K562 (cell line): ENCODE data around the gene POU3F3. TPM values are rescaled to one million over a fixed set of nuclear protein-coding genes. Genes with fewer than 3 reads are reported as not detected.

Experiments
- ATAC-seq: fragments of 200-7000 bp; cut with Tn5 transposase; 3 replicates; pipeline ENCODE4 v1.9.1; 2020; ENCODE audit warnings: moderate library complexity
- BruUV-seq: library from RNA; stranded (reverse); fragments of 400-500 nt; replicated peaks from 2 replicates; lab custom pipeline; 2021; lab: Mats Ljungman, UMichigan
- CTCF ChIA-PET: fragments of 300-600 bp; formaldehyde crosslinking; extraction: SDS; loops from one replicate; lab custom pipeline; 2021; ENCODE audit warnings: low intra/inter-chr PET ratio; lab: Yijun Ruan, JAX
- POLR2A ChIA-PET: fragments of 300-600, 350-650 bp; sonication (Branson Sonifier 250); formaldehyde crosslinking; extraction: SDS; loops from one replicate; lab custom pipeline; 2021; ENCODE audit warnings: antibody characterized with exemption, inconsistent platforms; lab: Yijun Ruan, JAX
- DNase-seq, 4 experiments: peaks; one replicate each; pipeline versions ENCODE4 v3.0.0 to v3.0.0-alpha.2; 2011 to 2018; ENCODE audit warnings: low spot score in 3 of 4, mixed read lengths in 3 of 4; ENCODE audit errors: extremely low read depth in 1 of 4
- FAIRE-seq: peaks from 2 replicates; lab custom pipeline; 2011; peaks lifted over from hg19 to GRCh38; lab: Jason Lieb, UNC
- H2AFZ ChIP-seq: 2 replicates; pipeline ENCODE4 v1.6.0; 2011; ENCODE audit warnings: low read depth, low read length, control low read depth, inconsistent platforms
- H3K27ac ChIP-seq: fragments of 200-600 bp; 3 replicates; pipeline ENCODE4 v1.8.0; 2011; ENCODE audit warnings: low read depth, mild to moderate bottlenecking, control low read depth, inconsistent platforms, low read length, moderate library complexity, mixed read lengths; ENCODE audit errors: extremely low read depth
- H3K27me3 ChIP-seq, 2 experiments: fragments of 300-600 bp in 1 of 2; 2 replicates in 1 of 2; 3 replicates in 1 of 2; pipeline versions ENCODE4 v1.6.0 to v1.8.0; 2011; ENCODE audit warnings: inconsistent platforms in 2 of 2, low read length in 2 of 2, mild to moderate bottlenecking in 1 of 2, mixed read lengths in 1 of 2, moderate library complexity in 1 of 2; ENCODE audit not compliant: control insufficient read depth in 2 of 2, insufficient read depth in 2 of 2
- H3K36me3 ChIP-seq: fragments of 300-600 bp; 3 replicates; pipeline ENCODE4 v1.8.0; 2011; ENCODE audit warnings: mild to moderate bottlenecking, low read length, inconsistent platforms; ENCODE audit not compliant: control insufficient read depth, insufficient read depth
- H3K4me1 ChIP-seq, 2 experiments: fragments of 200-600 bp in 1 of 2; replicated peaks in 1 of 2; 2 replicates in 1 of 2; 3 replicates in 1 of 2; pipeline versions ENCODE4 v1.5.1 to v1.8.0; 2011; ENCODE audit warnings: inconsistent platforms in 2 of 2, low read length in 2 of 2, mild to moderate bottlenecking in 1 of 2, mixed read lengths in 1 of 2, moderate library complexity in 1 of 2; ENCODE audit not compliant: control insufficient read depth in 2 of 2, insufficient read depth in 2 of 2
- H3K4me2 ChIP-seq: 2 replicates; pipeline ENCODE4 v1.6.1; 2011; ENCODE audit warnings: low read length, control low read depth, inconsistent platforms, mixed read lengths; ENCODE audit not compliant: insufficient read depth
- H3K4me3 ChIP-seq: fragments of 200-600 bp; sonication (generic), shearing (Covaris generic); 2 replicates; pipeline ENCODE4 v1.5.1; 2016; ENCODE audit warnings: control low read depth, inconsistent platforms
- H3K79me2 ChIP-seq: fragments of 200-600 bp; 3 replicates; pipeline ENCODE4 v1.8.0; 2011; ENCODE audit warnings: low read length, inconsistent platforms; ENCODE audit not compliant: control insufficient read depth, insufficient read depth
- H3K9ac ChIP-seq, 2 experiments: 2 replicates each; pipeline versions ENCODE4 v1.6.0 to v1.6.1; 2011; ENCODE audit warnings: low read depth in 2 of 2, low read length in 2 of 2, control low read depth in 1 of 2, inconsistent platforms in 1 of 2, mild to moderate bottlenecking in 1 of 2, mixed read lengths in 1 of 2; ENCODE audit not compliant: insufficient read depth in 1 of 2
- H3K9me1 ChIP-seq: one replicate; pipeline ENCODE4 v1.6.0; 2011; ENCODE audit warnings: inconsistent platforms, mild to moderate bottlenecking, low read length, moderate library complexity; ENCODE audit not compliant: control insufficient read depth, insufficient read depth
- H3K9me3 ChIP-seq: replicated peaks from 2 replicates; pipeline ENCODE4 v1.5.1; 2011; ENCODE audit warnings: low read depth, low read length, inconsistent platforms; ENCODE audit not compliant: control insufficient read depth, insufficient read depth
- H4K20me1 ChIP-seq: replicated peaks from 2 replicates; pipeline ENCODE4 v1.6.1; 2011; ENCODE audit warnings: low read length, inconsistent platforms, mixed read lengths; ENCODE audit not compliant: control insufficient read depth, insufficient read depth
- ARNT ChIP-seq, 2 experiments: fragments of 450-650 bp; IDR thresholded peaks; 2 replicates each; pipeline ENCODE4 v1.6.1; 2016; ENCODE audit warnings: mild to moderate bottlenecking in 1 of 2
- BDP1 ChIP-seq: IDR thresholded peaks from 3 replicates; pipeline ENCODE4 v1.6.1; 2011; ENCODE audit not compliant: insufficient read length, insufficient read depth
- BHLHE40 ChIP-seq: IDR thresholded peaks from 2 replicates; pipeline ENCODE4 v1.6.1; 2011; ENCODE audit warnings: low read length, improper control_type of control experiment
- BRD4 ChIP-seq: fragments of 200-600 bp; sonication (generic); IDR thresholded peaks from 2 replicates; pipeline ENCODE4 v1.6.1; 2017; ENCODE audit warnings: inconsistent platforms
- EHMT2 ChIP-seq: fragments of 450-650 bp; IDR thresholded peaks from 2 replicates; pipeline ENCODE4 v1.6.1; 2018; ENCODE audit warnings: antibody characterized with exemption
- ETV5 ChIP-seq: sonication (generic); formaldehyde crosslinking; IDR thresholded peaks from 2 replicates; pipeline ENCODE4 v1.4.0; 2020; ENCODE audit warnings: low read depth, mild to moderate bottlenecking, missing genetic modification reagents
- PHF8 ChIP-seq: fragments of 200-600 bp; sonication (generic); IDR thresholded peaks from 2 replicates; pipeline ENCODE4 v1.6.1; 2012; ENCODE audit warnings: mixed run types, mild to moderate bottlenecking, inconsistent platforms, low read length, moderate library complexity, borderline replicate concordance
- PHTF2 ChIP-seq: fragments of 250-450 bp; sonication (Bioruptor Pico); IDR thresholded peaks from 2 replicates; pipeline ENCODE4 v1.5.0; 2021; ENCODE audit warnings: mild to moderate bottlenecking
- SIRT6 ChIP-seq: IDR thresholded peaks from one replicate; pipeline ENCODE4 v1.6.1; 2012; ENCODE audit warnings: low read depth, mild to moderate bottlenecking, control low read depth, inconsistent platforms, low read length, moderate library complexity
- SREBF1 ChIP-seq: fragments of 150-350 bp; IDR thresholded peaks from 2 replicates; pipeline ENCODE4 v1.6.1; 2014; ENCODE audit warnings: antibody characterized with exemption, low read depth, low read length, borderline replicate concordance
- XRCC5 ChIP-seq: fragments of 200-400 bp; formaldehyde crosslinking; IDR thresholded peaks from 2 replicates; pipeline ENCODE4 v1.6.1; 2017; ENCODE audit warnings: low read depth, mild to moderate bottlenecking, low read length
- ZC3H8 ChIP-seq: fragments of 450-650 bp; IDR thresholded peaks from 2 replicates; pipeline ENCODE4 v1.6.1; 2017
- ZNF197 ChIP-seq: fragments of 200-800 bp; sonication (Bioruptor generic); IDR thresholded peaks from 2 replicates; pipeline ENCODE4 v1.6.1; 2016; ENCODE audit warnings: low read depth, missing genetic modification characterization, missing compliant biosample characterization
- ZNF551 ChIP-seq: fragments of 250-450 bp; sonication (Bioruptor Pico); IDR thresholded peaks from 2 replicates; pipeline ENCODE4 v1.5.0; 2021; ENCODE audit warnings: mild to moderate bottlenecking, moderate library complexity
- ZNF644 ChIP-seq: fragments of 200-800 bp; sonication (Bioruptor generic); IDR thresholded peaks from 2 replicates; pipeline ENCODE4 v1.6.1; 2016; ENCODE audit warnings: low read depth, missing genetic modification characterization, missing compliant biosample characterization
- WGBS: fragments of 100-300 bp; shearing (Covaris generic); methylation state at CpG from one replicate; pipeline ENCODE4 v1.1.6; 2016; ENCODE audit warnings: low coverage, mixed read lengths; ENCODE audit not compliant: insufficient coverage; ENCODE audit errors: missing lambda C conversion rate; 5-methylcytosine and 5-hydroxymethylcytosine counted together
- in situ Hi-C: fragments of 300-500 bp; cut with MboI; formaldehyde crosslinking; loops from 4 replicates; pipeline ENCODE4 v1.15.0; 2018; ENCODE audit warnings: inconsistent platforms, mixed read lengths
- intact Hi-C: fragments of 100-400 bp; cut with micrococcal nuclease; formaldehyde crosslinking; loops from 2 replicates; pipeline ENCODE4 v1.14.2; 2022
- polyA plus RNA-seq, 8 experiments: library from polyadenylated mRNA; depleted of rRNA in 4 of 8; stranded (reverse) in 5 of 8; unstranded in 3 of 8; fragments of >200 nt; fragmentation: Nextera tagmentation in 2 of 8; fragmentation: Illumina TruSeq in 1 of 8; extraction: Ambion mirVana in 2 of 8; extraction: Trizol in 1 of 8; gene quantifications; 2 replicates each; pipeline versions ENCODE4 v1.2.1 to v1.2.3, GENCODE V29; 2011 to 2014; ENCODE audit warnings: inconsistent platforms in 1 of 8, missing spikeins in 1 of 8
- total RNA-seq, 7 experiments: library from RNA; depleted of rRNA in 6 of 7; stranded (reverse); fragments of >200 nt in 6 of 7; fragmentation: Illumina TruSeq in 2 of 7; extraction: Trizol in 2 of 7; gene quantifications; 2 replicates each; pipeline versions ENCODE4 v1.2.1 to v1.2.3, GENCODE V29; 2011 to 2021; ENCODE audit warnings: low replicate concordance in 1 of 7
- TF ChIP-seq, protein P1 (sequence below): IDR thresholded peaks from 2 replicates; pipeline ENCODE4 v1.6.1; 2011; ENCODE audit warnings: borderline replicate concordance, low read depth, mild to moderate bottlenecking, moderate library complexity, low read length; ENCODE audit not compliant: insufficient read depth, poor library complexity, severe bottlenecking
- TF ChIP-seq, protein P2 (sequence below): fragments of 200-800 bp; sonication (Bioruptor generic); IDR thresholded peaks from 2 replicates; pipeline ENCODE4 v1.6.1; 2016; ENCODE audit warnings: missing genetic modification characterization, missing compliant biosample characterization

Gene POU3F3
- total and polyA plus RNA-seq, 9 of the 15 experiments (the other 6 are each of a cell fraction or from before 2014, with no cell fraction given): not detected

DNA sequence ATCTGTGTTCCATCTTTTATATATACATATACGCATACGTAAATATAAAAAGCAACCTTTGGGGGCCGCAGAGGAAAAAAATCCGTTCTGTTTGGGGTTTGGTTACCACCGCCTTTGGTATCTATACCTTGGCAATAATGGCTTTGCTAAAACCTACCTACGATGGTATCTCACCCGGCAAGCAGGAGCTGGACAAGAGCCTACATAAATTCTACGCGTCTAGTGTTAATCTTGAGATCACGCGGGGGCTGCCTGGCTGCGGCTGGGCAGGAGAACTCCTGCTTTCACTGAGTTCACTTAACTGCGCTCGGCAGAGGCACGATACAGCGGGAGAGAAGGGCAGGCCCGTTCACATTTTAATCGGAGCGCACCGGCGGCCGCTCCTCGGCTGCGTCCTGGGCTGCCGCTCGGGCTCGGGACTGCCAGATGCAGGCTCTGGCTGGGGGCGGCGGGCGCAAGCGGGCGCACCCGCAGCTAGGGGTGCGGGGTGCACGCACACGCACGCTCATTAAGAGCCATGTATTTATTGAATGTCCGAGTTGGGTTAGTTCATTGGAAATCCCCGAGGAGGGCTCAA, 1.7 kb upstream of the POU3F3 start:
- DNase-seq: no peak
- 16% methylated on average over 37 of the region's 39 CpGs for WGBS
- no peak for ATAC-seq
- TF ChIP-seq ZNF644 (tag) (no peak), BDP1 (no peak), BHLHE40 (no peak), ZNF551 (CRISPR knock-in tag) (no peak), SREBF1 (no peak), PHTF2 (CRISPR knock-in tag) (no peak), EHMT2 (no peak), ZNF197 (no peak), ZC3H8 (no peak), ARNT (IDR thresholded peaks at IDR 0.05) (no peak), XRCC5 (no peak), PHF8 (no peak), BRD4 (no peak), ETV5 (CRISPR knock-in tag) (no peak), SIRT6 (no peak)
- TF ChIP-seq, protein P1, sequence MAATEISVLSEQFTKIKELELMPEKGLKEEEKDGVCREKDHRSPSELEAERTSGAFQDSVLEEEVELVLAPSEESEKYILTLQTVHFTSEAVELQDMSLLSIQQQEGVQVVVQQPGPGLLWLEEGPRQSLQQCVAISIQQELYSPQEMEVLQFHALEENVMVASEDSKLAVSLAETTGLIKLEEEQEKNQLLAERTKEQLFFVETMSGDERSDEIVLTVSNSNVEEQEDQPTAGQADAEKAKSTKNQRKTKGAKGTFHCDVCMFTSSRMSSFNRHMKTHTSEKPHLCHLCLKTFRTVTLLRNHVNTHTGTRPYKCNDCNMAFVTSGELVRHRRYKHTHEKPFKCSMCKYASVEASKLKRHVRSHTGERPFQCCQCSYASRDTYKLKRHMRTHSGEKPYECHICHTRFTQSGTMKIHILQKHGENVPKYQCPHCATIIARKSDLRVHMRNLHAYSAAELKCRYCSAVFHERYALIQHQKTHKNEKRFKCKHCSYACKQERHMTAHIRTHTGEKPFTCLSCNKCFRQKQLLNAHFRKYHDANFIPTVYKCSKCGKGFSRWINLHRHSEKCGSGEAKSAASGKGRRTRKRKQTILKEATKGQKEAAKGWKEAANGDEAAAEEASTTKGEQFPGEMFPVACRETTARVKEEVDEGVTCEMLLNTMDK: no peak
- TF ChIP-seq, protein P2, sequence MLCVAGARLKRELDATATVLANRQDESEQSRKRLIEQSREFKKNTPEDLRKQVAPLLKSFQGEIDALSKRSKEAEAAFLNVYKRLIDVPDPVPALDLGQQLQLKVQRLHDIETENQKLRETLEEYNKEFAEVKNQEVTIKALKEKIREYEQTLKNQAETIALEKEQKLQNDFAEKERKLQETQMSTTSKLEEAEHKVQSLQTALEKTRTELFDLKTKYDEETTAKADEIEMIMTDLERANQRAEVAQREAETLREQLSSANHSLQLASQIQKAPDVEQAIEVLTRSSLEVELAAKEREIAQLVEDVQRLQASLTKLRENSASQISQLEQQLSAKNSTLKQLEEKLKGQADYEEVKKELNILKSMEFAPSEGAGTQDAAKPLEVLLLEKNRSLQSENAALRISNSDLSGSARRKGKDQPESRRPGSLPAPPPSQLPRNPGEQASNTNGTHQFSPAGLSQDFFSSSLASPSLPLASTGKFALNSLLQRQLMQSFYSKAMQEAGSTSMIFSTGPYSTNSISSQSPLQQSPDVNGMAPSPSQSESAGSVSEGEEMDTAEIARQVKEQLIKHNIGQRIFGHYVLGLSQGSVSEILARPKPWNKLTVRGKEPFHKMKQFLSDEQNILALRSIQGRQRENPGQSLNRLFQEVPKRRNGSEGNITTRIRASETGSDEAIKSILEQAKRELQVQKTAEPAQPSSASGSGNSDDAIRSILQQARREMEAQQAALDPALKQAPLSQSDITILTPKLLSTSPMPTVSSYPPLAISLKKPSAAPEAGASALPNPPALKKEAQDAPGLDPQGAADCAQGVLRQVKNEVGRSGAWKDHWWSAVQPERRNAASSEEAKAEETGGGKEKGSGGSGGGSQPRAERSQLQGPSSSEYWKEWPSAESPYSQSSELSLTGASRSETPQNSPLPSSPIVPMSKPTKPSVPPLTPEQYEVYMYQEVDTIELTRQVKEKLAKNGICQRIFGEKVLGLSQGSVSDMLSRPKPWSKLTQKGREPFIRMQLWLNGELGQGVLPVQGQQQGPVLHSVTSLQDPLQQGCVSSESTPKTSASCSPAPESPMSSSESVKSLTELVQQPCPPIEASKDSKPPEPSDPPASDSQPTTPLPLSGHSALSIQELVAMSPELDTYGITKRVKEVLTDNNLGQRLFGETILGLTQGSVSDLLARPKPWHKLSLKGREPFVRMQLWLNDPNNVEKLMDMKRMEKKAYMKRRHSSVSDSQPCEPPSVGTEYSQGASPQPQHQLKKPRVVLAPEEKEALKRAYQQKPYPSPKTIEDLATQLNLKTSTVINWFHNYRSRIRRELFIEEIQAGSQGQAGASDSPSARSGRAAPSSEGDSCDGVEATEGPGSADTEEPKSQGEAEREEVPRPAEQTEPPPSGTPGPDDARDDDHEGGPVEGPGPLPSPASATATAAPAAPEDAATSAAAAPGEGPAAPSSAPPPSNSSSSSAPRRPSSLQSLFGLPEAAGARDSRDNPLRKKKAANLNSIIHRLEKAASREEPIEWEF (CRISPR knock-in tag): no peak

More for the DNA sequence above, 1.7 kb upstream of the POU3F3 start:
- H3K27ac ChIP-seq: no peak overlapping the region
- no peaks in the 10 kb centered on the region for H3K36me3 ChIP-seq
- H3K4me3 ChIP-seq: no peak overlapping the region
- intact Hi-C loops: no loop called here
- in situ Hi-C loops: no loop called here
- no peaks in the 10 kb centered on the region for H4K20me1 ChIP-seq
- peaks cover 4 to 10% of the 10 kb centered on the region in 2 experiments; a peak in 3 of 5 replicates for H3K27me3 ChIP-seq
- H3K9ac ChIP-seq: no peak overlapping the region
- no TSS peak for BruUV-seq
- no peaks in the 10 kb centered on the region for H3K9me1 ChIP-seq
- FAIRE-seq: no peak
- H2AFZ ChIP-seq: no peak overlapping the region
- peaks cover 0 to 7% of the 10 kb centered on the region in 2 experiments; a peak in 1 of 5 replicates for H3K4me1 ChIP-seq
- POLR2A ChIA-PET: no interaction called here
- H3K9me3 ChIP-seq: no peaks in the 10 kb centered on the region
- CTCF ChIA-PET: no interaction called here
- no peak overlapping the region for H3K4me2 ChIP-seq
- no peaks in the 10 kb centered on the region for H3K79me2 ChIP-seq
